Measurements from ENCODE around the gene IL27RA. TPM values are rescaled to one million over a fixed set of nuclear protein-coding genes. Genes with fewer than 3 reads are reported as not detected.

Gene IL27RA
- total RNA-seq, 1 experiment from 2014 or later, result 13.6 TPM

- Histone ChIP-seq H2AFZ (ENCODE audit: low read length) (no peak overlapping the region), H2BK12ac (ENCODE audit: insufficient read length, low read depth, low read length) (no peak overlapping the region), H2BK5ac (ENCODE audit: insufficient read length, low read length) (no peak overlapping the region), H4K20me1 (ENCODE audit: control insufficient read depth, insufficient read depth, insufficient read length) (no peaks in the 10 kb centered on the region), H3K27me3 (ENCODE audit: insufficient read depth, low read length) (no peaks in the 10 kb centered on the region), H3K9ac (ENCODE audit: extremely low read depth, insufficient read length, low read length) (no peak overlapping the region), H3K9me3 (ENCODE audit: control insufficient read depth, low read depth, low read length) (no peaks in the 10 kb centered on the region), H2BK120ac (ENCODE audit: low read depth, low read length, poor library complexity, severe bottlenecking) (no peak overlapping the region), H3K4ac (ENCODE audit: low read depth, low read length) (no peak overlapping the region), H3K56ac (ENCODE audit: insufficient read length, low read depth, low read length) (no peak overlapping the region), H2AK5ac (ENCODE audit: insufficient read length, low read length) (no peak overlapping the region), H2BK20ac (ENCODE audit: low read depth, low read length, poor library complexity, severe bottlenecking) (no peak overlapping the region), H3K4me2 (ENCODE audit: insufficient read depth, insufficient read length, low read length) (no peak overlapping the region), H3K14ac (ENCODE audit: insufficient read depth, low read length) (no peak overlapping the region), H2BK15ac (ENCODE audit: low read depth, low read length) (no peak overlapping the region), H4K91ac (ENCODE audit: insufficient read length, low read depth, low read length) (no peak overlapping the region), H3K23ac (ENCODE audit: insufficient read length, low read depth, low read length) (no peak overlapping the region), H3K4me1 (ENCODE audit: insufficient read depth, low read length) (no peaks in the 10 kb centered on the region), H3K23me2 (ENCODE audit: insufficient read length, low read depth, low read length, poor library complexity, severe bottlenecking) (no peaks in the 10 kb centered on the region), H3K79me1 (ENCODE audit: insufficient read depth, low read depth, low read length, poor library complexity, severe bottlenecking) (no peaks in the 10 kb centered on the region), H3T11ph (ENCODE audit: low read length) (no peak overlapping the region), H3K27ac (ENCODE audit: insufficient read length, low read depth, low read length) (no peak overlapping the region), H4K8ac (replicated peaks; ENCODE audit: insufficient read length, low read depth, low read length) (no peak overlapping the region), H3K79me2 (ENCODE audit: insufficient read depth, low read length) (no peaks in the 10 kb centered on the region), H3K18ac (ENCODE audit: insufficient read length, low read depth, low read length) (no peak overlapping the region), H4K5ac (ENCODE audit: insufficient read length, low read depth, low read length) (no peak overlapping the region)
- Mint-ChIP-seq H3K4me3 (no peak overlapping the region), H3K36me3 (ENCODE audit: insufficient read depth in 1 of 3, low read depth in 3 of 3) (peaks cover 6 to 29% (median 12%) of the 10 kb centered on the region in 3 experiments; a peak in 5 of 7 replicates), H3K27ac (no peak overlapping the region; a peak in 1 of 7 replicates), H3K9me3 (peaks cover 5 to 6% of the 10 kb centered on the region in 2 experiments; a peak in 2 of 5 replicates), H3K27me3 (ENCODE audit: low read depth) (no peaks in the 10 kb centered on the region), H3K4me1 (no peaks in the 10 kb centered on the region)
- TF ChIP-seq CTCF (conservative IDR thresholded peaks at IDR 0.05), result no peak
- WGBS (ENCODE audit: extremely low coverage, insufficient read length, low lambda C conversion rate), result no CpG with 5 or more reads among the region's 1 CpG
- no peak for DNase-seq
Observed at GRCh38 chr19:13998426-13998825, 33.1 kb upstream of the IL27RA start.
